ENCODE measurements around the gene CCDC179. TPM values are rescaled to one million over a fixed set of nuclear protein-coding genes. Genes with fewer than 3 reads are reported as not detected.

CCDC179 gene
- total RNA-seq, result not detected

GRCh38 chr11:22860241-22860640 is at the start of gene CCDC179:
Gene CCDC179 (minus strand): TSS chr11:22860474. CDS start chr11:22860421, 53 bp downstream.

GRCh38 chr11:22829231-22830081 is 30.8 kb downstream of the CCDC179 start, which contains the start of gene SVIP:
Gene SVIP (minus strand): TSS chr11:22829801. CDS start chr11:22829748, 53 bp downstream.

Other genes starting within 250 kb of the CCDC179 start
- gene FANCF, start 234.7 kb downstream of the CCDC179 start, total RNA-seq, result 10 to 100 TPM; 13.1 to 16.7 TPM
- gene GAS2, start 193.9 kb downstream of the CCDC179 start, total RNA-seq, result 1 to 10 TPM; 2.0 to 2.4 TPM
- 10 to 100 TPM in 1 of 2 donors, 1 to 10 TPM in 1; 7.6 to 13.7 TPM for gene SVIP, start 30.7 kb downstream of the CCDC179 start, total RNA-seq